HepG2 (cell line): ENCODE results near the gene SLC25A11. TPM values are rescaled to one million over a fixed set of nuclear protein-coding genes. Genes with fewer than 3 reads are reported as not detected.

Experiments used
- BCL6 ChIP-seq: IDR thresholded peaks from 2 replicates; pipeline ENCODE4 v1.6.1; 2016; ENCODE audit warnings: missing genetic modification reagents, missing compliant biosample characterization
- BRCA1 ChIP-seq: sonication (generic); formaldehyde crosslinking; IDR thresholded peaks from 2 replicates; pipeline ENCODE4 v1.4.0; 2020; ENCODE audit warnings: missing genetic modification reagents
- CREM ChIP-seq, 2 experiments: sonication (generic) in 1 of 2; formaldehyde crosslinking in 1 of 2; IDR thresholded peaks; 2 replicates each; pipeline versions ENCODE4 v1.4.0 to v1.6.1; 2016 to 2020; ENCODE audit warnings: antibody characterized with exemption in 1 of 2, mild to moderate bottlenecking in 1 of 2, missing genetic modification reagents in 1 of 2
- DNMT1 ChIP-seq: sonication (generic); formaldehyde crosslinking; IDR thresholded peaks from 2 replicates; pipeline ENCODE4 v1.5.1; 2020; ENCODE audit warnings: mild to moderate bottlenecking, missing genetic modification reagents
- FIP1L1 ChIP-seq: fragments of 200-400 bp; formaldehyde crosslinking; IDR thresholded peaks from 2 replicates; pipeline ENCODE4 v1.6.1; 2018; ENCODE audit warnings: low read depth, mild to moderate bottlenecking, low read length, moderate library complexity, borderline replicate concordance; ENCODE audit not compliant: insufficient read depth
- GLI4 ChIP-seq: sonication (generic); formaldehyde crosslinking; IDR thresholded peaks from 2 replicates; pipeline ENCODE4 v1.5.1; 2020; ENCODE audit warnings: missing genetic modification reagents, mild to moderate bottlenecking, moderate library complexity, borderline replicate concordance
- HMG20A ChIP-seq: IDR thresholded peaks from 2 replicates; pipeline ENCODE4 v1.6.1; 2016; ENCODE audit warnings: borderline replicate concordance
- ISL2 ChIP-seq: sonication (generic); formaldehyde crosslinking; IDR thresholded peaks from 2 replicates; pipeline ENCODE4 v1.5.0; 2020; ENCODE audit warnings: missing genetic modification reagents
- MIXL1 ChIP-seq: IDR thresholded peaks from 2 replicates; pipeline ENCODE4 v1.6.1; 2016
- NCOA2 ChIP-seq: sonication (generic); formaldehyde crosslinking; IDR thresholded peaks from 2 replicates; pipeline ENCODE4 v1.8.0; 2022; ENCODE audit warnings: inconsistent platforms
- NFRKB ChIP-seq: fragments of 450-650 bp; IDR thresholded peaks from 2 replicates; pipeline ENCODE4 v1.6.1; 2017
- NR2C2 ChIP-seq: sonication (generic); formaldehyde crosslinking; IDR thresholded peaks from 2 replicates; pipeline ENCODE4 v1.4.0; 2020; ENCODE audit warnings: missing genetic modification reagents, mild to moderate bottlenecking, moderate library complexity, borderline replicate concordance
- PRMT3 ChIP-seq: sonication (generic); formaldehyde crosslinking; IDR thresholded peaks from 2 replicates; pipeline ENCODE4 v1.8.1; 2022; ENCODE audit warnings: low read depth, mild to moderate bottlenecking, moderate library complexity, missing genetic modification reagents, borderline replicate concordance
- RORA ChIP-seq: sonication (generic); formaldehyde crosslinking; IDR thresholded peaks from 2 replicates; pipeline ENCODE4 v1.5.0; 2020; ENCODE audit warnings: mild to moderate bottlenecking, missing genetic modification reagents, moderate library complexity
- RXRA ChIP-seq: sonication (generic); formaldehyde crosslinking; IDR thresholded peaks from 2 replicates; pipeline ENCODE4 v1.5.1; 2020; ENCODE audit warnings: missing genetic modification reagents
- TOPORS ChIP-seq: sonication (generic); formaldehyde crosslinking; IDR thresholded peaks from 2 replicates; pipeline ENCODE4 v1.8.0; 2023; ENCODE audit warnings: mild to moderate bottlenecking, missing genetic modification reagents
- ZNF510 ChIP-seq: sonication (generic); formaldehyde crosslinking; IDR thresholded peaks from 2 replicates; pipeline ENCODE4 v1.4.0; 2020; ENCODE audit warnings: low read depth, mild to moderate bottlenecking, missing genetic modification reagents
- ZNF598 ChIP-seq: sonication (generic); formaldehyde crosslinking; IDR thresholded peaks from 2 replicates; pipeline ENCODE4 v1.5.1; 2020; ENCODE audit warnings: mild to moderate bottlenecking, missing genetic modification reagents, borderline replicate concordance
- ZNF775 ChIP-seq: sonication (generic); formaldehyde crosslinking; IDR thresholded peaks from 2 replicates; pipeline ENCODE4 v1.4.0; 2020; ENCODE audit warnings: missing genetic modification reagents, mild to moderate bottlenecking, moderate library complexity, borderline replicate concordance
- polyA plus RNA-seq, 8 experiments: library from polyadenylated mRNA; depleted of rRNA in 3 of 8; stranded (reverse) in 7 of 8; unstranded in 1 of 8; fragments of >200 nt; fragmentation: Illumina TruSeq in 4 of 8; extraction: Trizol in 4 of 8; gene quantifications; 2 replicates each; pipeline versions ENCODE4 v1.2.1 to v1.2.3, GENCODE V29; 2011 to 2016; ENCODE audit warnings: low read depth in 4 of 8, missing spikeins in 1 of 8, mixed read lengths in 1 of 8; ENCODE audit not compliant: insufficient read depth in 1 of 8
- total RNA-seq, 5 experiments: library from RNA; depleted of rRNA; stranded (reverse); fragments of >200 nt; fragmentation: Illumina TruSeq; extraction: Trizol; gene quantifications; 2 replicates each; pipeline ENCODE4 v1.2.3, GENCODE V29; 2016; ENCODE audit warnings: low read depth in 1 of 5
- TF ChIP-seq, protein P1 (sequence below): sonication (generic); formaldehyde crosslinking; IDR thresholded peaks from 2 replicates; pipeline ENCODE4 v1.5.1; 2020; ENCODE audit warnings: mild to moderate bottlenecking, missing genetic modification reagents, borderline replicate concordance
- TF ChIP-seq, protein P2 (sequence below): IDR thresholded peaks from 2 replicates; pipeline ENCODE4 v1.6.1; 2016; ENCODE audit warnings: mild to moderate bottlenecking
- TF ChIP-seq, protein P3 (sequence below): fragments of 450-650 bp; IDR thresholded peaks from 2 replicates; pipeline ENCODE4 v1.6.1; 2017
- TF ChIP-seq, protein P4 (sequence below): sonication (generic); formaldehyde crosslinking; IDR thresholded peaks from 2 replicates; pipeline ENCODE4 v1.5.0; 2020; ENCODE audit warnings: mild to moderate bottlenecking, missing genetic modification reagents

Gene SLC25A11
- total and polyA plus RNA-seq, 2 of the 13 experiments (the other 11 are each of a cell fraction or from before 2014, with no cell fraction given), result 35.4 to 47.2 TPM

DNA sequence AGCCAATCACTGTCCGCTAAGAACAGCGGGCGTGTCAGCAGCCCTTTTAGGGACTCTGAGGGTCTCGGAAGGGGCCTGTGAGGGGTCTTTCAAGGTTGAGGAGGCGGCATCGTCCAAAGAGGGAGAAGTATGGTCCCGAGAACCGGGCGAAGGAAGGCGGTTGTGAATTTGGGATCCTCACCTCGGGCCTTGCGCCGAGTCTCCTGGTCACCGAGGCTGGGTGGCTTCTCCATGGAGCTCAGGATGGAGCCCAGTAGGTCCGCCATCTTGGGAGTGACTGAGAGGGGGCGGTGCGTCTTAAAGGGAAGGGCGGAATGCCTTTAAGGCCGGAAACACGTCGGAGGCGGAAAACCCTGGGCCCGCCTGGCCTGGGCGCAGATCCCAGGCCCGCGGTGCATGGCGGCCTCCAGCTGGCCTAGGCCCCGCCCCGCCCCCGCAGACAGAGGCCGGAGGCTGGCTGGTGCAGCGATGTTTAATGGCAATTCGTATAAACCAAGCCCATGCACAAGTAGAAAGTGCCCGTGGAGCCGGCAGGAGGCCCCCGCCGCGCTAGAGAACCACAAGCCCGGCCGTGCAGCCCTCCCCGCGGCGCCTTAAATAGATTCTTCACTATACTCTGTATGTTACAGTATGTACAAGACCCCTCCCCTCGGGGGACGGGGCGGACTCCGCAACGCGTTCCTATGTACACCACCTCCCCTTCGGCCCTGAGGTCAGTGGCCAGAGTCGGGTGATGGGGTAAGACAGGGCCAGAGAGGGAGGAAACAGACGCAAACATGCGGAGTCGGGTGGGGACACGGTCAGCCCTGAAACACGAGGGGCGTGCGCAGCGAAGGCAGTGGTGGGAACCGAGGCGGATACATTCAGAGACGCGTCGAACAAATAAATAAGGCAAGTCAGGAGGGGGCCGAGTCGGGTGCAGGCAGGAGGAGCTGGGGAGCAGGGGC is 28.0 kb upstream of the SLC25A11 start, which contains the start of gene SPAG7 (continued):
- TF ChIP-seq, protein P1, sequence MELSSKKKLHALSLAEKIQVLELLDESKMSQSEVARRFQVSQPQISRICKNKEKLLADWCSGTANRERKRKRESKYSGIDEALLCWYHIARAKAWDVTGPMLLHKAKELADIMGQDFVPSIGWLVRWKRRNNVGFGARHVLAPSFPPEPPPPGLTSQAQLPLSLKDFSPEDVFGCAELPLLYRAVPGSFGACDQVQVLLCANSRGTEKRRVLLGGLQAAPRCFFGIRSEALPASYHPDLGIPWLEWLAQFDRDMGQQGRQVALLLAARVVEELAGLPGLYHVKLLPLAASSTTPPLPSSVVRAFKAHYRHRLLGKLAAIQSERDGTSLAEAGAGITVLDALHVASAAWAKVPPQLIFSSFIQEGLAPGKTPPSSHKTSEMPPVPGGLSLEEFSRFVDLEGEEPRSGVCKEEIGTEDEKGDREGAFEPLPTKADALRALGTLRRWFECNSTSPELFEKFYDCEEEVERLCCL (CRISPR knock-in tag), result 0 out of 2 replicates have a peak, but pooled peaks have one; percentile 41
- TF ChIP-seq BRCA1 (CRISPR knock-in tag), result 0 out of 2 replicates have a peak, but pooled peaks have one; percentile 59
- no peak for TF ChIP-seq ZNF510 (CRISPR knock-in tag)
- TF ChIP-seq, protein P2, sequence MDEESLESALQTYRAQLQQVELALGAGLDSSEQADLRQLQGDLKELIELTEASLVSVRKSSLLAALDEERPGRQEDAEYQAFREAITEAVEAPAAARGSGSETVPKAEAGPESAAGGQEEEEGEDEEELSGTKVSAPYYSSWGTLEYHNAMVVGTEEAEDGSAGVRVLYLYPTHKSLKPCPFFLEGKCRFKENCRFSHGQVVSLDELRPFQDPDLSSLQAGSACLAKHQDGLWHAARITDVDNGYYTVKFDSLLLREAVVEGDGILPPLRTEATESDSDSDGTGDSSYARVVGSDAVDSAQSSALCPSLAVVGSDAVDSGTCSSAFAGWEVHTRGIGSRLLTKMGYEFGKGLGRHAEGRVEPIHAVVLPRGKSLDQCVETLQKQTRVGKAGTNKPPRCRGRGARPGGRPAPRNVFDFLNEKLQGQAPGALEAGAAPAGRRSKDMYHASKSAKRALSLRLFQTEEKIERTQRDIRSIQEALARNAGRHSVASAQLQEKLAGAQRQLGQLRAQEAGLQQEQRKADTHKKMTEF, result peak; percentile 84; the same call in 1 of the 2 replicates
- no peak; the same call in 1 of the 2 replicates for TF ChIP-seq NR2C2 (CRISPR knock-in tag)
- TF ChIP-seq FIP1L1, result peak; percentile 87; the same call in 1 of the 2 replicates
- no peak; the same call in 1 of the 2 replicates for TF ChIP-seq NCOA2
- peak; percentile 74 for TF ChIP-seq RXRA
- TF ChIP-seq PRMT3 (CRISPR knock-in tag), result 0 out of 2 replicates have a peak, but pooled peaks have one; percentile 45
- TF ChIP-seq CREM (IDR thresholded peaks at IDR 0.05), result peak; percentile 44
- no peak; the same call in 1 of the 2 replicates for TF ChIP-seq CREM (CRISPR knock-in tag; IDR thresholded peaks at IDR 0.05)
- peak; percentile 42; the same call in 1 of the 2 replicates for TF ChIP-seq ISL2 (CRISPR knock-in tag)
- 0 out of 2 replicates have a peak, but pooled peaks have one; percentile 33 for TF ChIP-seq MIXL1
- no peak; the same call in 1 of the 2 replicates for TF ChIP-seq BCL6 (CRISPR knock-in tag)
- no peak for TF ChIP-seq GLI4 (CRISPR knock-in tag)
- no peak; the same call in 1 of the 2 replicates for TF ChIP-seq HMG20A (CRISPR knock-in tag)
- TF ChIP-seq ZNF775 (CRISPR knock-in tag), result no peak
- TF ChIP-seq, protein P3, sequence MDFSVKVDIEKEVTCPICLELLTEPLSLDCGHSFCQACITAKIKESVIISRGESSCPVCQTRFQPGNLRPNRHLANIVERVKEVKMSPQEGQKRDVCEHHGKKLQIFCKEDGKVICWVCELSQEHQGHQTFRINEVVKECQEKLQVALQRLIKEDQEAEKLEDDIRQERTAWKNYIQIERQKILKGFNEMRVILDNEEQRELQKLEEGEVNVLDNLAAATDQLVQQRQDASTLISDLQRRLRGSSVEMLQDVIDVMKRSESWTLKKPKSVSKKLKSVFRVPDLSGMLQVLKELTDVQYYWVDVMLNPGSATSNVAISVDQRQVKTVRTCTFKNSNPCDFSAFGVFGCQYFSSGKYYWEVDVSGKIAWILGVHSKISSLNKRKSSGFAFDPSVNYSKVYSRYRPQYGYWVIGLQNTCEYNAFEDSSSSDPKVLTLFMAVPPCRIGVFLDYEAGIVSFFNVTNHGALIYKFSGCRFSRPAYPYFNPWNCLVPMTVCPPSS, result no peak
- no peak for TF ChIP-seq ZNF598 (CRISPR knock-in tag)
- TF ChIP-seq, protein P4, sequence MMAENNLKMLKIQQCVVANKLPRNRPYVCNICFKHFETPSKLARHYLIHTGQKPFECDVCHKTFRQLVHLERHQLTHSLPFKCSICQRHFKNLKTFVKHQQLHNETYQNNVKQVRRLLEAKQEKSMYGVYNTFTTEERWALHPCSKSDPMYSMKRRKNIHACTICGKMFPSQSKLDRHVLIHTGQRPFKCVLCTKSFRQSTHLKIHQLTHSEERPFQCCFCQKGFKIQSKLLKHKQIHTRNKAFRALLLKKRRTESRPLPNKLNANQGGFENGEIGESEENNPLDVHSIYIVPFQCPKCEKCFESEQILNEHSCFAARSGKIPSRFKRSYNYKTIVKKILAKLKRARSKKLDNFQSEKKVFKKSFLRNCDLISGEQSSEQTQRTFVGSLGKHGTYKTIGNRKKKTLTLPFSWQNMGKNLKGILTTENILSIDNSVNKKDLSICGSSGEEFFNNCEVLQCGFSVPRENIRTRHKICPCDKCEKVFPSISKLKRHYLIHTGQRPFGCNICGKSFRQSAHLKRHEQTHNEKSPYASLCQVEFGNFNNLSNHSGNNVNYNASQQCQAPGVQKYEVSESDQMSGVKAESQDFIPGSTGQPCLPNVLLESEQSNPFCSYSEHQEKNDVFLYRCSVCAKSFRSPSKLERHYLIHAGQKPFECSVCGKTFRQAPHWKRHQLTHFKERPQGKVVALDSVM (CRISPR knock-in tag), result peak; percentile 88
- TF ChIP-seq TOPORS (CRISPR knock-in tag), result peak; percentile 38; the same call in 1 of the 2 replicates
- no peak; the same call in 1 of the 2 replicates for TF ChIP-seq DNMT1
- no peak for TF ChIP-seq RORA (CRISPR knock-in tag)
- TF ChIP-seq NFRKB, result peak; percentile 90
